ENCODE measurements around the gene CALCOCO1.

DNA sequence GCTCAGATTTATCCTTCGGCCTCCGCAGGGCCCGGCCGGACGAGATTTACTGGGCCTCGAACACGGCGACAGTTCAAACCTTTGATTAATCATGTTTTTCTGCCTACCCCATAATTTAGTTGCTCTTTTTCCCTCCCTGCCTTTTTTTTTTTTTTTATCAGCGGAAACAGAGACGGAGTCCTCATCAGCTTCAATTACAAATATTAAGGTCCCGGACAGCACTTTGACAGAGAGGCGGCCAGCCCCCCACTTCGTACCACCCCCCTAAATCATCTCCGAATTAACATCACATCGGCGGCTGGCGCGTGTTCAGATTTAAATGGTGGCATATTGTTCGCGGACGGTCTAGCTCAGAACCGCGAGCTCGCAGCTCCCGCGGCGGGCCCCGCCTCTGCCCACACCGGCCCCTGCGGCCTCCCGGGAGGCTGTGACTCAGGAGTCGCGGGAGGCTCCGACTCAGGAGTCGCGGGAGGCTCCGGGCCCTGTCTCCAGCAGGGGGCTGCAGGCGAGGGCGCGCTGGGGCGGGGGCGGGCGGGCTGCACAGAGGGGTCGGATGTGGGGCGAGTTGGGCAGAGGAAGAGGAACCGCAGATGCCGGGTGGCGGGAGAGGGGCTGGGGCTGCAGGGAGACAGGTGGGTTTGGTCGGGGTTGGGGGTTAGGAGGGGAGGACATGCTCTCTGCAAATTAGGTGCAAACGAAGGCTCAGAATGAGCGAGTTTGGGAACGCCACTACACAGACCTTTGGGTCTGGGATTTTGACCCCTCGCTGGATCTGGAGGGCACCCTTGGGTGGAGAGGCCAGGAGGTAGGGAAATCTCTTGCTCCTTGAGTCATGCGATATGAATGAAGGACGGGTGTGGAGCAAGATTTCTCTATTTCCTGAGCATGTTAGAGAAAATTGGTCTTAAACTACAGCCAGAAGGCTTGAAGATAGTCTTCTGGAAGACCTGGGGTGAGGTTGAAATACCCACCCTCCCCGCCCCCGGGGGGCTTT lies 31.8 kb downstream of the CALCOCO1 start:
- TF ChIP-seq, protein P1, sequence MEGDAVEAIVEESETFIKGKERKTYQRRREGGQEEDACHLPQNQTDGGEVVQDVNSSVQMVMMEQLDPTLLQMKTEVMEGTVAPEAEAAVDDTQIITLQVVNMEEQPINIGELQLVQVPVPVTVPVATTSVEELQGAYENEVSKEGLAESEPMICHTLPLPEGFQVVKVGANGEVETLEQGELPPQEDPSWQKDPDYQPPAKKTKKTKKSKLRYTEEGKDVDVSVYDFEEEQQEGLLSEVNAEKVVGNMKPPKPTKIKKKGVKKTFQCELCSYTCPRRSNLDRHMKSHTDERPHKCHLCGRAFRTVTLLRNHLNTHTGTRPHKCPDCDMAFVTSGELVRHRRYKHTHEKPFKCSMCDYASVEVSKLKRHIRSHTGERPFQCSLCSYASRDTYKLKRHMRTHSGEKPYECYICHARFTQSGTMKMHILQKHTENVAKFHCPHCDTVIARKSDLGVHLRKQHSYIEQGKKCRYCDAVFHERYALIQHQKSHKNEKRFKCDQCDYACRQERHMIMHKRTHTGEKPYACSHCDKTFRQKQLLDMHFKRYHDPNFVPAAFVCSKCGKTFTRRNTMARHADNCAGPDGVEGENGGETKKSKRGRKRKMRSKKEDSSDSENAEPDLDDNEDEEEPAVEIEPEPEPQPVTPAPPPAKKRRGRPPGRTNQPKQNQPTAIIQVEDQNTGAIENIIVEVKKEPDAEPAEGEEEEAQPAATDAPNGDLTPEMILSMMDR (IDR thresholded peaks at IDR 0.05; ENCODE audit: low read length) = no peak
- no peak for TF ChIP-seq EZH2phosphoT487 (IDR thresholded peaks at IDR 0.05; ENCODE audit: low read length)

Measured in MM.1S (cell line).